Measurements from ENCODE around the gene ALDH2. TPM values are rescaled to one million over a fixed set of nuclear protein-coding genes. Genes with fewer than 3 reads are reported as not detected.

ALDH2 gene
- total RNA-seq, 2 donors from 2014 or later, result 79.9 to 96.9 TPM

GRCh38 chr12:111842556-111843396 is 76.0 kb downstream of the ALDH2 start:
- DNase-seq (ENCODE audit: low spot score), result peak; percentile 83
- intact Hi-C loops (cut with DNase I), result no loop called here

- DNase-seq (ENCODE audit: low spot score), result no peak
- intact Hi-C loops (cut with DNase I), result no loop called here
Observed at GRCh38 chr12:111846016-111846415, 79.3 kb downstream of the ALDH2 start.

DNA sequence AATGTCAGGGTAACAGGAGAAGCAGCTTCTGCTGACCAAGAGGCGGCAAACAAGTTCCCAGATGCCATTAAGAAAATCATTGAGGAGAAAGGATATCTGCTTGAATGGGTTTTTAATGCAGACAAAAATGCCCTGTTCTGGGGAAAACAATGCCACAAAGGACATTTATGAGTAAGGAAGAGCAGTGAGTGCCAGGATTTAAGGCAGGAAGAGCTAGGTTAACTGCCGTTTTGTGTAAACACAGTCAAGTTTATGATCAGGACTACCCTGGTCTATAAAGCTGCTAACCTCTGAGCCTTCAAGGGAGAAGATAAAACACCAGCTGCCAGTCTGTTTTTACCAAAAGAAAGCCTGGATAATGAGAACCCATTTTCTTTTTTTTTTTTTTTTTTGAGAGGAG is 83.8 kb downstream of the ALDH2 start:
- intact Hi-C loops (cut with DNase I), result no loop called here
- DNase-seq (ENCODE audit: low spot score), result no peak

DNA sequence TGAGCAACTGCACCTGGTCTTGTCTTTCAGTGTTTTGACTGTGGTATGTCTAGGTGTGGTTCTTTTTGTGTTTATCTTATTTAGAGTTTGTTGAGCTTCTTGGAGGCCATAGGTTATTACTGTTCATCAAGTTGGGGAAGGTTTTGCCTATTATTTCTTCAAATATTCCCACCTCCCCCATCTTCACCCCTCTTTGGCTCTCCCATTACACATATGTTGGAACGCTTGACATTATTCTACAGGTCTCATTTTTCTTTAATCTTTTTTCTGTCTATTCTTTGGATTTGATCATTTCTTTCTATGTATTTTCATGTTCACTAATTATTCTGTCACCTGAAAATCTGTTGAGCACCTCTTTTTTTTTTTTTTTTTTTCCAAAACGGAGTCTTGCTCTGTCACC is 91.5 kb downstream of the ALDH2 start:
- intact Hi-C loops (cut with DNase I), result no loop called here

DNA sequence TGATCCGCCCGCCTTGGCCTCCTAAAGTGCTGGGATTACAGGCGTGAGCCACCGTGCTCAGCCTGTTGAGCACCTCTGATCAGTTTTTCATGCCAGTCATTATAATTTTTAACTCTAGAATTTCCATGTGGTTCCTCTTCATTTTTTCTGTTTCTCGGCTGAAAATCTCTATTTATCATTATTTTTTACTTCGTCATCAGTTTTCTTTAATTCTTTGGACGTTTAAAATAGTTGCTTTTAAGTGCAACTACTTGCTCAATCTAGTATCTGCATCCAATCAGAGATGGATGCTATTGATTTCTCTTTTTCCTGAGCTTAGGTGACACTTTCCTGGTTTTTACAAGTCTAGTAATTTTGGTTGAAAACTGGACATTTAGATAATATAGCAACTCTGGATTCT is 92.0 kb downstream of the ALDH2 start:
- intact Hi-C loops (cut with DNase I), result no loop called here
- DNase-seq (ENCODE audit: low spot score), result no peak

More for the DNA sequence above, 91.5 kb downstream of the ALDH2 start:
- no peak for DNase-seq (ENCODE audit: low spot score)

DNA sequence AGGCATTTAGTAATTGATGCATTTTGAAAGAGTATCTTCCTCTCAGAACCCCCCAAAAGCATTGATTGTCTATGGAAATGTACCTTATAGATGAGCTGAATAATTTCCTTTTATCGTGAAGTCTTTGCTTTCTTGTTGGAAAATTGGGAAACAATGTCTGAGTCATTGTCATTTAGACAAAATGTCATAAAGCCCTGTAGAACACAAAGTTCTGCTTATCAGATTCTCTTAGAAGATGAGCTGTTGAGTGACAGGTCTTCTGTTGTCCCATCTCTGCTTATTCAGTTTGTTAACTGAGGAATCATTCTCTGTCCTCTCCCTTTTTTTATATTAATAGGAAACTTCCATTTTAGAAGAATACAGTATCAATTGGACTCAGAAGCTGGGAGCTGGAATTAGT is 98.2 kb downstream of the ALDH2 start:
- intact Hi-C loops (cut with DNase I), result loop anchor here in 1 of 2 donors (5.0 kb wide), 1 partner anchor 1138 kb away; no protein-coding TSS in a partner anchor
- DNase-seq (ENCODE audit: low spot score), result no peak

Small RNA genes within 50 kb of the gene (microRNA-seq; reads per million reads assigned to microRNA genes)
- 1.9 to 2.1 reads per million in 2 donors for gene MIR6761 (ENCODE audit: borderline microRNAs expressed in 2 of 2)

Other genes with a start within 250 kb of the ALDH2 start
- 10 to 100 TPM; 57.8 to 64.4 TPM for gene ATXN2, start 167.6 kb upstream of the ALDH2 start, total RNA-seq
- gene BRAP, start 81.0 kb upstream of the ALDH2 start, total RNA-seq, result 10 to 100 TPM; 12.4 to 14.4 TPM
- gene ACAD10, start 80.9 kb upstream of the ALDH2 start, total RNA-seq, result 10 to 100 TPM; 11.6 to 19.1 TPM
- 10 to 100 TPM; 33.0 to 33.9 TPM for gene MAPKAPK5, start 75.3 kb downstream of the ALDH2 start, total RNA-seq
- gene TMEM116, start 246.2 kb downstream of the ALDH2 start, total RNA-seq, result 1 to 10 TPM; 6.1 to 7.0 TPM
- gene ERP29, start 246.5 kb downstream of the ALDH2 start, total RNA-seq, result 10 to 100 TPM; 30.4 to 52.2 TPM

Data from posterior vena cava (tissue), 2 donors.